Keratinocyte (primary cell): ENCODE results near the gene PRIMA1. TPM values are rescaled to one million over a fixed set of nuclear protein-coding genes. Genes with fewer than 3 reads are reported as not detected.

ENCODE experiments used
- DNase-seq: peaks from one replicate; pipeline ENCODE4 v3.0.0-alpha.2; 2011; ENCODE audit warnings: low read depth, missing footprints, low spot score
- FAIRE-seq: peaks from 2 replicates; lab custom pipeline; 2011; peaks lifted over from hg19 to GRCh38; lab: Jason Lieb, UNC
- H2AFZ ChIP-seq: 2 replicates; pipeline ENCODE4 v1.6.0; 2012; ENCODE audit warnings: low read length, control low read depth, inconsistent platforms; ENCODE audit not compliant: control insufficient read depth
- H3K27ac ChIP-seq: 2 replicates; pipeline ENCODE4 v1.5.1; 2011; ENCODE audit warnings: low read length; ENCODE audit not compliant: control insufficient read depth, insufficient read depth
- H3K27me3 ChIP-seq: 3 replicates; pipeline ENCODE4 v1.6.0; 2011; ENCODE audit warnings: low read length; ENCODE audit not compliant: control insufficient read depth, insufficient read depth; ENCODE audit errors: extremely low read depth
- H3K36me3 ChIP-seq, 2 experiments: 2 replicates in 1 of 2; 3 replicates in 1 of 2; pipeline ENCODE4 v1.5.1; 2011; ENCODE audit warnings: low read length in 2 of 2, mild to moderate bottlenecking in 1 of 2; ENCODE audit not compliant: control insufficient read depth in 2 of 2, insufficient read depth in 2 of 2; ENCODE audit errors: extremely low read depth in 1 of 2
- H3K4me1 ChIP-seq: 3 replicates; pipeline ENCODE4 v1.5.1; 2011; ENCODE audit warnings: low read length; ENCODE audit not compliant: control insufficient read depth, insufficient read depth; ENCODE audit errors: extremely low read depth
- H3K4me2 ChIP-seq: 3 replicates; pipeline ENCODE4 v1.6.0; 2011; ENCODE audit warnings: low read depth, low read length; ENCODE audit not compliant: control insufficient read depth, insufficient read depth; ENCODE audit errors: extremely low read depth
- H3K4me3 ChIP-seq, 3 experiments: fragments of 200-600 bp in 1 of 3; sonication (generic) in 1 of 3; 2 replicates in 2 of 3; 3 replicates in 1 of 3; pipeline ENCODE4 v1.5.1; 2011 to 2016; ENCODE audit warnings: low read length in 3 of 3, mild to moderate bottlenecking in 3 of 3, control low read depth in 2 of 3, inconsistent platforms in 1 of 3, low read depth in 1 of 3, mixed read lengths in 1 of 3, mixed run types in 1 of 3, moderate library complexity in 1 of 3; ENCODE audit not compliant: control insufficient read depth in 2 of 3, insufficient read depth in 2 of 3; ENCODE audit errors: extremely low read depth in 1 of 3
- H3K79me2 ChIP-seq: 2 replicates; pipeline ENCODE4 v1.6.0; 2012; ENCODE audit warnings: low read length; ENCODE audit not compliant: control insufficient read depth, insufficient read depth
- H3K9ac ChIP-seq: 3 replicates; pipeline ENCODE4 v1.6.0; 2011; ENCODE audit warnings: low read length; ENCODE audit not compliant: control insufficient read depth, insufficient read depth; ENCODE audit errors: extremely low read depth
- H3K9me1 ChIP-seq: 3 replicates; pipeline ENCODE4 v1.6.0; 2011; ENCODE audit warnings: low read length; ENCODE audit not compliant: control insufficient read depth, insufficient read depth; ENCODE audit errors: extremely low read depth
- H3K9me3 ChIP-seq: 2 replicates; pipeline ENCODE4 v1.5.1; 2012; ENCODE audit warnings: low read depth, low read length; ENCODE audit not compliant: control insufficient read depth
- H4K20me1 ChIP-seq: 3 replicates; pipeline ENCODE4 v1.6.0; 2011; ENCODE audit warnings: low read length; ENCODE audit not compliant: control insufficient read depth, insufficient read depth; ENCODE audit errors: extremely low read depth
- CTCF ChIP-seq, 3 experiments: IDR thresholded peaks in 1 of 3; conservative IDR thresholded peaks in 1 of 3; optimal IDR thresholded peaks in 1 of 3; 2 replicates in 2 of 3; 3 replicates in 1 of 3; pipeline versions ENCODE3 to v1.5.1; 2011; ENCODE audit warnings: low read length in 3 of 3, mild to moderate bottlenecking in 3 of 3, moderate library complexity in 2 of 3, control low read depth in 1 of 3, inconsistent platforms in 1 of 3; ENCODE audit not compliant: insufficient read depth in 2 of 3; ENCODE audit errors: extremely low read depth in 1 of 3
- EZH2 ChIP-seq: IDR thresholded peaks from one replicate; pipeline ENCODE4 v1.6.1; 2012; ENCODE audit warnings: inconsistent platforms, mild to moderate bottlenecking, low read length, moderate library complexity
- dilution Hi-C: fragments of 300-500 bp; cut with MboI; formaldehyde crosslinking; loops from one replicate; pipeline ENCODE4 v1.7.0; 2020; ENCODE audit warnings: low sequenced_read_pairs; ENCODE audit not compliant: extremely low pct_ligation_motif_present
- polyA plus RNA-seq, 5 experiments: library from polyadenylated mRNA; depleted of rRNA in 3 of 5; stranded (reverse) in 3 of 5; stranded (forward) in 1 of 5; unstranded in 1 of 5; fragments of >200 nt; gene quantifications; 1 replicate in 1 of 5; 2 replicates in 3 of 5; 3 replicates in 1 of 5; pipeline versions ENCODE4 v1.2.1 to v1.2.3, GENCODE V29; 2011 to 2012; ENCODE audit warnings: missing spikeins in 2 of 5, low read depth in 1 of 5, low replicate concordance in 1 of 5

Gene PRIMA1
- polyA plus RNA-seq, 1 donor (not counting 4 experiments of a cell fraction or from before 2014, with no cell fraction given), result not detected

- no peaks in the 10 kb centered on the region for H3K36me3 ChIP-seq
Measured at GRCh38 chr14:93792391-93792790, 4.1 kb upstream of the PRIMA1 start.

GRCh38 chr14:93790966-93791365 lies 2.7 kb upstream of the PRIMA1 start:
- Histone ChIP-seq H3K9ac (no peak overlapping the region), H3K79me2 (no peaks in the 10 kb centered on the region), H3K27ac (no peak overlapping the region), H4K20me1 (no peaks in the 10 kb centered on the region), H3K27me3 (peaks cover 20% of the 10 kb centered on the region), H3K4me2 (no peak overlapping the region), H3K9me3 (no peaks in the 10 kb centered on the region), H2AFZ (no peak overlapping the region), H3K4me3 (no peak overlapping the region), H3K4me1 (no peaks in the 10 kb centered on the region), H3K9me1 (no peaks in the 10 kb centered on the region), H3K36me3 (no peaks in the 10 kb centered on the region)
- DNase-seq (no peak), FAIRE-seq (no peak)
- dilution Hi-C loops, result no loop called here
- TF ChIP-seq EZH2 (no peak), CTCF (optimal IDR thresholded peaks at IDR 0.05 in 1 of 3, IDR thresholded peaks at IDR 0.05 in 1 of 3, conservative IDR thresholded peaks at IDR 0.05 in 1 of 3; ENCODE audit: extremely low read depth in 1 of 3, insufficient read depth in 2 of 3, low read length in 3 of 3) (no peak)

More at GRCh38 chr14:93792391-93792790, 4.1 kb upstream of the PRIMA1 start:
- no peaks in the 10 kb centered on the region for H3K9me1 ChIP-seq
- H3K9ac ChIP-seq, result no peak overlapping the region
- no peak for DNase-seq
- peaks cover 5% of the 10 kb centered on the region for H3K4me1 ChIP-seq
- H3K9me3 ChIP-seq, result no peaks in the 10 kb centered on the region
- peaks cover 18% of the 10 kb centered on the region for H3K27me3 ChIP-seq
- no peaks in the 10 kb centered on the region for H3K79me2 ChIP-seq
- H3K4me3 ChIP-seq, result no peak overlapping the region
- no peak overlapping the region for H2AFZ ChIP-seq
- no peak overlapping the region for H3K27ac ChIP-seq
- FAIRE-seq, result no peak
- TF ChIP-seq CTCF (optimal IDR thresholded peaks at IDR 0.05 in 1 of 3, IDR thresholded peaks at IDR 0.05 in 1 of 3, conservative IDR thresholded peaks at IDR 0.05 in 1 of 3; ENCODE audit: extremely low read depth in 1 of 3, insufficient read depth in 2 of 3, low read length in 3 of 3), result no peak
- dilution Hi-C loops, result no loop called here
- no peaks in the 10 kb centered on the region for H4K20me1 ChIP-seq
- no peak overlapping the region for H3K4me2 ChIP-seq
